GM12873 (cell line): Measurements from ENCODE around the gene CPNE4.

Experiments
- CTCF ChIP-seq: IDR thresholded peaks from 2 replicates; pipeline ENCODE4 v1.5.1; 2012; ENCODE audit warnings: low read depth, mild to moderate bottlenecking, moderate library complexity, low read length, control low read depth; ENCODE audit not compliant: insufficient read depth; ENCODE audit errors: missing control alignments

The CPNE4 gene

GRCh38 chr3:132034486-132035464, at the start of gene CPNE4:
CPNE4 (minus strand) TSS chr3:132035014.
- peak; percentile 86 for TF ChIP-seq CTCF

- TF ChIP-seq CTCF: no peak
Measured at GRCh38 chr3:132083583-132084279, 48.9 kb upstream of the CPNE4 start.

- TF ChIP-seq CTCF: no peak
Measured at GRCh38 chr3:132083159-132083558, 48.3 kb upstream of the CPNE4 start.

- TF ChIP-seq CTCF: no peak
Measured at GRCh38 chr3:132079147-132079546, 44.3 kb upstream of the CPNE4 start.

- TF ChIP-seq CTCF: no peak
Measured at GRCh38 chr3:132073771-132074170, 39.0 kb upstream of the CPNE4 start.

GRCh38 chr3:132071043-132071442, 36.2 kb upstream of the CPNE4 start:
- TF ChIP-seq CTCF: no peak

GRCh38 chr3:132064114-132064513, 29.3 kb upstream of the CPNE4 start:
- TF ChIP-seq CTCF: no peak
